Measurements from ENCODE around the gene MATCAP1.

DNA sequence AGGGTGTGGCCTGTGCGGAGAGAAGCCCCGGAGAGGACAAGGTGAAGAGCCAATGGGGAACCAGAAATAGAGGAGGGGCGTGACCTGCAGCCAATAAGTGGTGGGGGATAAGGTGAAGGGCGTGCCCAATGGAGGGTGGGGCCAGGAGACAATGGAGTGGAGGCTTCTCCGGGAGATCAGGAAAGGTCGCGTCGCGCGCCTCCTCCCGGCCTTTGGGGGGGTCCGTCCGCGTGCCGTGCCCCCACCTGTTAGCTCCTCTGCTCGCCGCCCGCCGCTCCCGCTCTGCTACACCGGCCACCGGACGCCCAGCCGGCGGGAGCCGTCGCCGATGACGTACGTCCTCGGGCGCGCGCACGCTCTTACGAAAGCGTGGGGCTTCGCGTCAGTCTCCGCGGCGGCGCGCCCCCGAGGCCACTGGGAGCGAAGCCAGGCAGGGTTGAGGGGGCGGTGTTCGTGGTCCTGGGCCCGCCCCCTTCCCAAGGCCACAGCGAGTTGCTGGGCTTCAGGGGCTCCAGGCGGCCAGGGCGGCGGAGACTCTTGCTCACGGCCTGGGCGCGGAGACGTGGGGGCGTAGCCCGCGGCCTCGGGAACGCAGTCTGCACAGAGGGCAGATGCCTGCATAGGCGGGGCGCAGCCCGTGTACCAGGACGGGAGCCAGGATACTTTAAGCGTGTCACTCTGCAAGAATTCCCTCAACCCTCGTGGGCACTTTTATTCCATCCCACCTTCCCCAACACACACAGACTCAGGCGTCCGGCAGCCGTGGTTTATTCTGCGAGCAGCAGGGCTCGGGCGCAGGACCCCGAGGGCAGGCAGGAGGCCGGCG lies at the start of gene MATCAP1:
- TF ChIP-seq EZH2 (IDR thresholded peaks at IDR 0.05; ENCODE audit: insufficient read depth, poor library complexity, severe bottlenecking) (no peak), EZH2phosphoT487 (IDR thresholded peaks at IDR 0.05; ENCODE audit: insufficient read depth, low read depth) (no peak)

Data from GM23248 (cell line).